ENCODE measurements around the gene OTOP2. TPM values are rescaled to one million over a fixed set of nuclear protein-coding genes. Genes with fewer than 3 reads are reported as not detected.
"Not testable (repeated sequence)": the region's sequence is repeated elsewhere in the genome, so short reads cannot be mapped to it uniquely, and the experiment has no call there.

OTOP2 gene
- polyA plus RNA-seq, 5 donors, result not detected

- DNase-seq, result no peak
Measured at GRCh38 chr17:74971069-74971841, 47.2 kb downstream of the OTOP2 start.

GRCh38 chr17:74971842-74972106 lies 47.7 kb downstream of the OTOP2 start:
- DNase-seq, result no peak

- peak in 1 of 2 donors; percentile 51 for DNase-seq
Measured at GRCh38 chr17:74972107-74972972, 48.3 kb downstream of the OTOP2 start, which contains the start of gene HID1. Gene HID1, minus strand, starts transcription at chr17:74972759. Its CDS starts 103 bp downstream, at chr17:74972656.

- DNase-seq, result no peak
Measured at GRCh38 chr17:74972973-74973328, 48.9 kb downstream of the OTOP2 start.

GRCh38 chr17:74975943-74976342 lies 51.9 kb downstream of the OTOP2 start:
- DNase-seq, result no peak

- DNase-seq, result no peak
Measured at GRCh38 chr17:74977802-74978201, 53.7 kb downstream of the OTOP2 start.

GRCh38 chr17:74978240-74978639 lies 54.2 kb downstream of the OTOP2 start:
- no peak for DNase-seq

GRCh38 chr17:74979408-74980146 lies 55.5 kb downstream of the OTOP2 start:
- DNase-seq, result no peak

- DNase-seq, result no peak
Measured at GRCh38 chr17:74981318-74981978, 57.4 kb downstream of the OTOP2 start.

- peak; percentile 73 to 77 for DNase-seq
Measured at GRCh38 chr17:74981979-74982662, 58.0 kb downstream of the OTOP2 start.

GRCh38 chr17:74982663-74983313 lies 58.7 kb downstream of the OTOP2 start:
- DNase-seq, result not testable (repeated sequence)

Other genes with a start within 250 kb of the OTOP2 start
- under 1 TPM; 0.54 to 0.68 (median 0.62) TPM for gene CD300LF, start 211.3 kb upstream of the OTOP2 start, polyA plus RNA-seq (ENCODE audit: insufficient read depth in 1 of 5, insufficient read length in 5 of 5, low replicate concordance in 1 of 5)
- gene RAB37, start 187.0 kb upstream of the OTOP2 start, polyA plus RNA-seq (ENCODE audit: insufficient read depth in 1 of 5, insufficient read length in 5 of 5, low replicate concordance in 1 of 5), result 10 to 100 TPM in 3 of 5 donors, 1 to 10 TPM in 2; 9.1 to 11.3 (median 10.5) TPM
- 10 to 100 TPM; 37.9 to 74.9 (median 44.8) TPM for gene NHERF1, start 175.6 kb upstream of the OTOP2 start, polyA plus RNA-seq (ENCODE audit: insufficient read depth in 1 of 5, insufficient read length in 5 of 5, low replicate concordance in 1 of 5)
- 10 to 100 TPM; 39.2 to 55.3 (median 47.9) TPM for gene NAT9, start 147.9 kb upstream of the OTOP2 start, polyA plus RNA-seq (ENCODE audit: insufficient read depth in 1 of 5, insufficient read length in 5 of 5, low replicate concordance in 1 of 5)
- gene GRIN2C, start 64.4 kb upstream of the OTOP2 start, polyA plus RNA-seq (ENCODE audit: insufficient read depth in 1 of 5, insufficient read length in 5 of 5, low replicate concordance in 1 of 5), result under 1 TPM; 0.15 to 0.38 (median 0.21) TPM
- 1 to 10 TPM; 4.6 to 8.3 (median 7.5) TPM for gene FDXR, start 51.3 kb upstream of the OTOP2 start, polyA plus RNA-seq (ENCODE audit: insufficient read depth in 1 of 5, insufficient read length in 5 of 5, low replicate concordance in 1 of 5)
- under 1 TPM in 4 of 5 donors, not detected in 1; 0.09 to 0.18 (median 0.10) TPM for gene FADS6, start 30.6 kb upstream of the OTOP2 start, polyA plus RNA-seq (ENCODE audit: insufficient read depth in 1 of 5, insufficient read length in 5 of 5, low replicate concordance in 1 of 5)
- under 1 TPM in 4 of 5 donors, not detected in 1; 0.05 to 0.22 (median 0.12) TPM for gene USH1G, start 1.0 kb upstream of the OTOP2 start, polyA plus RNA-seq (ENCODE audit: insufficient read depth in 1 of 5, insufficient read length in 5 of 5, low replicate concordance in 1 of 5)
- not detected for gene OTOP3, start 11.6 kb downstream of the OTOP2 start, polyA plus RNA-seq (ENCODE audit: insufficient read depth in 1 of 5, insufficient read length in 5 of 5, low replicate concordance in 1 of 5)
- gene HID1, start 48.5 kb downstream of the OTOP2 start, polyA plus RNA-seq (ENCODE audit: insufficient read depth in 1 of 5, insufficient read length in 5 of 5, low replicate concordance in 1 of 5), result 10 to 100 TPM; 48.9 to 76.3 (median 64.6) TPM
- 10 to 100 TPM in 4 of 5 donors, 1 to 10 TPM in 1; 9.4 to 19.7 (median 12.5) TPM for gene CDR2L, start 63.4 kb downstream of the OTOP2 start, polyA plus RNA-seq (ENCODE audit: insufficient read depth in 1 of 5, insufficient read length in 5 of 5, low replicate concordance in 1 of 5)
- gene MRPL58, start 88.4 kb downstream of the OTOP2 start, polyA plus RNA-seq (ENCODE audit: insufficient read depth in 1 of 5, insufficient read length in 5 of 5, low replicate concordance in 1 of 5), result 10 to 100 TPM; 20.5 to 28.2 (median 24.6) TPM
- 100 to 1,000 TPM; 200 to 252 (median 213) TPM for gene ATP5PD, start 122.7 kb downstream of the OTOP2 start, polyA plus RNA-seq (ENCODE audit: insufficient read depth in 1 of 5, insufficient read length in 5 of 5, low replicate concordance in 1 of 5)
- gene KCTD2, start 123.0 kb downstream of the OTOP2 start, polyA plus RNA-seq (ENCODE audit: insufficient read depth in 1 of 5, insufficient read length in 5 of 5, low replicate concordance in 1 of 5), result 10 to 100 TPM; 25.0 to 29.1 (median 28.6) TPM
- gene SLC16A5, start 163.7 kb downstream of the OTOP2 start, polyA plus RNA-seq (ENCODE audit: insufficient read depth in 1 of 5, insufficient read length in 5 of 5, low replicate concordance in 1 of 5), result 10 to 100 TPM; 16.1 to 26.8 (median 23.3) TPM
- 10 to 100 TPM; 11.7 to 17.2 (median 15.1) TPM for gene ARMC7, start 185.7 kb downstream of the OTOP2 start, polyA plus RNA-seq (ENCODE audit: insufficient read depth in 1 of 5, insufficient read length in 5 of 5, low replicate concordance in 1 of 5)
- 10 to 100 TPM; 42.4 to 63.3 (median 46.6) TPM for gene NT5C, start 207.5 kb downstream of the OTOP2 start, polyA plus RNA-seq (ENCODE audit: insufficient read depth in 1 of 5, insufficient read length in 5 of 5, low replicate concordance in 1 of 5)
- 100 to 1,000 TPM in 1 of 5 donors, 10 to 100 TPM in 4; 73.5 to 103 (median 83.6) TPM for gene JPT1, start 230.2 kb downstream of the OTOP2 start, polyA plus RNA-seq (ENCODE audit: insufficient read depth in 1 of 5, insufficient read length in 5 of 5, low replicate concordance in 1 of 5)

All from right lung (tissue), 5 donors.